Measurements from ENCODE around the gene TBCD.

GRCh38 chr17:82840431-82840831 is 88.6 kb downstream of the TBCD start:
- TF ChIP-seq POLR2A (IDR thresholded peaks at IDR 0.05; ENCODE audit: extremely low read depth, insufficient read length), result no peak
- no peak for TF ChIP-seq CTCF (IDR thresholded peaks at IDR 0.05; ENCODE audit: low read depth, low read length)
- TF ChIP-seq MAX (IDR thresholded peaks at IDR 0.05; ENCODE audit: low read depth, low read length), result no peak

Measured in NB4 (cell line).